ENCODE measurements around the gene PRODH2.

The PRODH2 gene

DNA sequence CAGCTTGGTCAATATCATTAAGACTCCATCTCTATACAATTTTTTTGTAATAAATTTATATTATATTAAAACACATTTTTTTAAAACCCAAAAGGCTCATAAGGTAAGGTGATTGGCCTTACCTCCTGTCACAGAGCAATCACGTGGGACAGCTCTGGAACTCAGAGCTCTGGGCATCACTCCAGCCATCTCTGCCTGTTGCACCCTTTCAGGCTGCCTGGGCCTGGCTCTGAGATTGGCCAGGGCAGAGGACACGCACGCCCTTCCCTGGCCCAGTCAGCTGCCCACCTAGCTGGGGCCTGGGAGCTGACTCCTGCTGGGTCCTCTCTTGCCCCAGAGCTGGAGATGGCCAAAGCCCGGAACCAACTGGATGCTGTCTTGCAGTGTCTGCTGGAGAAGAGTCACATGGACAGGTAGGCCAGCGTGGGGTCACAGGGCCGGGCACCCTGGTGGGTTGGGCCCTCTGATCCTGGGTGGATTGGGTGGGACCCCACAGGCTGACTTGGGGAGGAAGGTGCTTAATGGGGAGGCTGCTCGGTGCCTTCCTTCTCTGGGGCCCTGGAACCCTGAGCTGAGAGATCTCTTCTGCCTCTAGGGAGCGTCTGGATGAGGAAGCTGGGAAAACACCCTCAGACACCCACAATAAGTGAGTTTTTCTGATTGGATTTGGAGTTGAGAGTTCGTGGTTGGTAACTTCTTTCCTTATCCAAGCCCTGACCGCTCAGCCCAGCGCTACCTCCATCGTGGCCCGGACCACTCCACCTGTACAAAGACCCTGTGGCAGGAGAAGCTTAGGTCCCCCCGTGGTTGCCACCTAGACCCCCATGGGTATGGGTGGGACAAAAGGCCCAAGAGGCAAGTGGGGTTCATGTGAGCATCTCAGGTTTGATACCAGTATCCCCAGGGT, 60.6 kb downstream of the PRODH2 start:
- H3K4me1 ChIP-seq (ENCODE audit: control insufficient read depth, insufficient read depth, low read length, poor library complexity, severe bottlenecking), result peaks cover 20% of the 10 kb centered on the region

DNA sequence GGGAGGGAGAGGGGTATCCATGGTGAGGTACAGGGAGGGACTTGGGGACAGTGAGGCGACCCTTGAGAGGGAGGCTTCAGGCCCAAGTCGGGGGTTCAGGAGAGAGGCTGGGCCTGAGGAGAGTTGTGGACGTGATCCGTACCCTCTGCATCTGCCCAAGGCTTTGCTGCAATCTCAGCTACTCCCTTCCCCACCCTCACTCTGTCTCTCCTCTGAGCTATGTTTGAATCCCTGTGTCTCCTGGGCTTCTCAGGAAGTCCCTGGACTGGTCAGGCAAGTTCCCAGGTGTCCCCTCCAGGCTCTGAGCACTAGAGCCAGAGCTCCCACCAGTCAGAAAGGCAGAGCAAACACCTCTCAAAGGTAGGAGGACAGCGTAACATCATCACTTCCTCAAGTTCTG, 62.5 kb downstream of the PRODH2 start:
- Histone ChIP-seq H3K27me3 (replicated peaks; ENCODE audit: control insufficient read depth, insufficient read depth, low read length, poor library complexity, severe bottlenecking) (no peaks in the 10 kb centered on the region), H3K36me3 (ENCODE audit: control insufficient read depth, insufficient read depth, low read length) (peaks cover 22% of the 10 kb centered on the region), H3K27ac (ENCODE audit: insufficient read depth, low read length, poor library complexity, severe bottlenecking) (no peak overlapping the region), H3K9me3 (ENCODE audit: control insufficient read depth, low read length) (no peaks in the 10 kb centered on the region), H3K4me3 (ENCODE audit: insufficient read depth, low read depth, low read length, poor library complexity, severe bottlenecking) (no peak overlapping the region), H3K4me1 (ENCODE audit: control insufficient read depth, insufficient read depth, low read length, poor library complexity, severe bottlenecking) (peaks cover 15% of the 10 kb centered on the region)
- DNase-seq, result no peak

More for the DNA sequence above, 60.6 kb downstream of the PRODH2 start:
- H3K27ac ChIP-seq (ENCODE audit: insufficient read depth, low read length, poor library complexity, severe bottlenecking), result no peak overlapping the region
- no peak overlapping the region for H3K4me3 ChIP-seq (ENCODE audit: insufficient read depth, low read depth, low read length, poor library complexity, severe bottlenecking)
- no peaks in the 10 kb centered on the region for H3K27me3 ChIP-seq (replicated peaks; ENCODE audit: control insufficient read depth, insufficient read depth, low read length, poor library complexity, severe bottlenecking)
- peaks cover 22% of the 10 kb centered on the region for H3K36me3 ChIP-seq (ENCODE audit: control insufficient read depth, insufficient read depth, low read length)
- H3K9me3 ChIP-seq (ENCODE audit: control insufficient read depth, low read length), result no peaks in the 10 kb centered on the region
- DNase-seq, result no peak
